EL (cell line): ENCODE data around the gene RBMY1A1.
"Not testable (repeated sequence)": the region's sequence is repeated elsewhere in the genome, so short reads cannot be mapped to it uniquely, and the experiment has no call there.

ENCODE experiments used
- DNase-seq: peaks from one replicate; pipeline ENCODE4 v3.0.0-alpha.2; 2016

RBMY1A1 gene

GRCh38 chrY:21534579-21534978 is at the start of gene RBMY1A1:
Gene RBMY1A1, plus strand, starts transcription at chrY:21534879. Its CDS starts 2,013 bp downstream, at chrY:21536892.
- DNase-seq, result not testable (repeated sequence)

GRCh38 chrY:21511038-21511437 is 23.6 kb upstream of the RBMY1A1 start, which contains the start of gene RBMY1B:
Gene RBMY1B, plus strand, starts transcription at chrY:21511338. Its CDS starts 2,013 bp downstream, at chrY:21513351.
- DNase-seq, result not testable (repeated sequence)

GRCh38 chrY:21559316-21559984 is 24.8 kb downstream of the RBMY1A1 start:
- not testable (repeated sequence) for DNase-seq

GRCh38 chrY:21585449-21585848 is 50.8 kb downstream of the RBMY1A1 start:
- DNase-seq, result no peak

- DNase-seq, result not testable (repeated sequence)
Measured at GRCh38 chrY:21586454-21586853, 51.8 kb downstream of the RBMY1A1 start.

- no peak for DNase-seq
Measured at GRCh38 chrY:21592059-21592458, 57.4 kb downstream of the RBMY1A1 start.

- DNase-seq, result not testable (repeated sequence)
Measured at GRCh38 chrY:21596287-21596686, 61.6 kb downstream of the RBMY1A1 start.
